Smooth muscle cell of the brain vasculature (primary cell): ENCODE measurements around the gene LTBP2.

ENCODE experiments used
- DNase-seq: peaks from one replicate; pipeline ENCODE4 v3.0.0-alpha.2; 2012; ENCODE audit warnings: low read depth, low spot score

The LTBP2 gene

DNA sequence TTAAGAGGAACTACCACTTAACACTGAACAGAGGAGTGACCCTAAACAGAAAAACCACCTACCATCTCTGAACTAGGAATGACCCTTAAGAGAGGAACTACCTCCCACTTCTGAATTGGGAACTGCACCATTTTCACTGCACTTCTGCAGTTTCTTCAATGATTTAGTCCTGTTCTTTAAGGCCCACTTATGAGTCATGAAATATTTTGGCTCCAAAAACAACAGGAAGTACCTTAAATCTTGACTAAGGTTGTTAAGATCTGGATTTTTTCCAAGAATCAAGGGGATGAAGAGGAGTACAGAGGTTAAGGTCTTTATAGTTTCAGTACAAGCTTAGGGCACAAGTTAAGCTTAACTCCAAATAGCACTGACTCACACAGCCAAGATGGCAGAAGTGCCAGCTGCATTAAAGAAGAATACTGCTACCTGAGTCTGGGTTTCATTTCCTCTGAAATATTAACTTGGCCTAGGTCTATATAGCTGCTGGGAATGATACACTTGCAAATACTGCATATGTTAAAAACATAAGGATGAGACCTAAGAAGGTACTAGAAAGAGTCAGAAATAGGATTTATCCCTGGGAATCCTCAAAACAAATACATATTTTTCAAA is 123.1 kb downstream of the LTBP2 start:
- no peak for DNase-seq

DNA sequence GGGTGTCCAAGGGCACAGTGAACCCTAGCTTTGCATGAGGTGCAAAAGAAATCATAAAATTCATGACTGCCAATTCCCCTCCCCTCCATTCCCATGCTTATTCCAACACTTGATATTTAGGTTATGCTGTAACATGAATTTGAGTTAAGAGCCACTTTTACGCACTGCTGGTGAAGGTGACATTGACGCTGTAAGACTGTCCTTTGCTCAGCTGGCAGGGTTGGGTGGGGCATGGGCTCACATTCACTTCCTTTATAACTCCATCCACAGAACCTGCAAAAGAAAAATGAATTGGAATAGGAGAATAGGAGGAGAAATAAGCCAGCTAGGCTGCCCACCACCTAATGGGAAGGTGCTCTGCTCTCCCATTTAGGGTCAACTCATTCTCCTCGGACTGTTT is 125.9 kb downstream of the LTBP2 start:
- no peak for DNase-seq

DNA sequence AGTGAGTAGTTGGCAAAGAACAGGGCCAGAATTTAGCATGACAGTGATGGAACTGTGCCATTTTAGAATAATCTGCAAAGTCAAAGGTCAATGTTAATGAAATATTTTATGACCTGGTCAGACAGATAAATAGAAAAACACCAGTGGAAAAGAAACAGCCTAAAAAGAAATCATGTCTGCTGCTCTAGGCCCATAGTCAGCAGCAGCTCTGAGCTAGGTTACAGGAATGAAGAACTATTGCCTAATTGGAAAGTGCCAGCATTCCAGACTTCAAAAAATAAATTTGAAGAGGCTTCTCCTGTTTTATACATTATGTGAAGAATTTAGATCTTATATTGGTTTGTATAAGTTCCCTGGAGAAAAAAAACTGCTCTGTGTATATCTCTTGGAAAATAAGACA is 128.7 kb downstream of the LTBP2 start:
- DNase-seq: no peak

DNA sequence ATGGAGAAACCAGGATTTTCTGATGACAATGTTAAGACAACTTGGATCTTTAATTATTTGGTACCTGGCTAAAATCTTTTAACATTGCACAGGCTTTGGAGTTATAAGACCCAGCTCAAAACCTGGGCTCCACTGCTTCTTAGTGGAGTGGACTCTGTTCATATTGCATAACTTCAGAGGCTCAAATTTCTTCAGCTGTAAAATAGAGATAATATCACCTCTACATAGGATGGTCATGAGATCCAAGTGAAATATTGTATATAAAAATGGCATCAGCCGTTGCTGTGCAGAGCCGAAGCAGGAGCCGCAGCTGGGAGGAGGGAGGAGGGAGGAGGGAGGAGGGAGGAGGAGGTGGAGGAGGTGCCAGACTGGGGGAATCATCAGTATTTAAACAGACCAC is 129.5 kb downstream of the LTBP2 start:
- no peak for DNase-seq

DNA sequence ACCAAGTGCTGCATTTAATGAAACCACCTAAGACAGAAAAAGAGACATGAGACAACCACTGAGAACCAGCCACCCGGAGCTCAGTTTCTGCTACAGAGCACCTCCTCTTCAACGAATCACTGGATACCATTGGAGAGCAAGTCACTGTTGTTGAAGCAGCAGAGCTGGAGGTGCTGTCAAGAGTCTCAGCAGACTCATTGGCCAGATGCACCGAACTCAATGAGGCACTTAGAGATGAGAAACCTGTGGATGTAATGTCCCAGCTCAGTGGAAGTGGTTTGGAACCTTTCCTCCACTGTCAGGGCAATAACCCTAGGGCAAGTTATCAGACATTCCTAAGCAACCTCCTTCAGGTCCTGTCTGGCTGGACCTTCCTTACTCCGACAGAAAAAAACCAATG is 132.0 kb downstream of the LTBP2 start:
- DNase-seq: no peak

DNA sequence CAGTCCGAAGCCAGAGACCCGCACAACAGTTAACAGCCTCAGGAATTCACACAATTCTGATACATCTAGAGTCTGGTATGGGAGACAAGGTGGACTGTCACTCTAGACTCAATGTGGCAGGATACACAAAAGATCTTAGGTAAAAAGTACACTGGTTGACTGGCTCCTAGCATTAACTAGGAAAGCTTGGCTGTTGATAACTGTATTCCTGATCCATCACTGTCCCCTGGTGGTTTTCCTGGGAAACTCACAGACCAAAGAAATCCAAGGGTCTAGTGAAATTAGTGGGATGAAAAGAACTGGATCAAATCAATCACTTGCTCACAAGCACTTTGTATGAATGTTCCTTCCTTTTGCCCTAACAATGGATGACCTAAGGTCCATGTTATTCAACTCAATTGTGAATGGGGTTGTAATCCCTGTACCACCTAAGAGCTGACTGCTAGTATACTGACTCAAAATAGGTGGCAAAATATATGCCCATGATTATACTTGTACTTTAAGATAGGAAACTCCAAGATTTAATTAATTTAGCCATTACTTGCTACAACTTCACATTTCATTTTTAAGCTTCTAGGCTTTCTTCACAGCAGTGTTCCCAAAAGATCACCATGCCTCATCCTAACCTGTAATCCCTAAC is 132.9 kb downstream of the LTBP2 start:
- DNase-seq: no peak

DNA sequence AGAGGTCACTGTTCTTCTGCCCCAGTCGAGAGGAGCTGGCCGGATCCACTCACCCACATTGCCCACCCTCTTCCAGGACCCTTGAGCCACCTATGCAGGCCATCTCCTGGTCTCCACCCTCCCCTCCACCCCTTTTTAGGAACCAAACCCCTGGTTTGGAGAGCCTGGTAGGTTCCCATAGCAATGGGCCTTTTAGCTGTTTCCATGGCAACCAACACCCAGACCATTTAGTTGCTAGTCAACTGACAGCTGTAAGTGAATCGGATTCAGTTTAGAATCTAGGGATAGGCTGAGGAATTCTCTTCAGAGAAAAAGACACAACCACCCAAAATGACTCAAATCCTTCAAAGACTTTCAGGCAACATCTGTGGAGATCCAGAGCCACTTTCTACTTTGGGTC is 135.4 kb downstream of the LTBP2 start:
- DNase-seq: no peak

DNA sequence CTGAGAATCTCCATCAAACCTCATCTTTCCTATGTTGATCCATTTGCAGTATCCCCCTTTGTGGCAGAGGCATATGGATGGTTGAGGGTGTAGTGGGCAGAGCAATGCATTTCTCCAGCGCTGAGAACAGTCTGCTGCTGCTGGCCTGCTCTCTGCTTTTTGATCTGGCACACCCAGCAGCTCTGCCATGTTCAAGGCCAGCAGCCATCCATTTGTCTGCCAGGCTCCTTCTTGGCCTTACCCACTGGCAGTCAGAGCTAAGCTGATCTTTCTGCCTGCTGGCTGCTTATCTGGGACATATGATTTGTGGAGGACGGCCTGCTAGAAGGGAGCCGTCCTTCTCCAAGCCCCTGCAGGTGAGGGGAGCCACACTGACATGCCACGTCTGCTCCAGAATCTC is 135.9 kb downstream of the LTBP2 start:
- DNase-seq: no peak

DNA sequence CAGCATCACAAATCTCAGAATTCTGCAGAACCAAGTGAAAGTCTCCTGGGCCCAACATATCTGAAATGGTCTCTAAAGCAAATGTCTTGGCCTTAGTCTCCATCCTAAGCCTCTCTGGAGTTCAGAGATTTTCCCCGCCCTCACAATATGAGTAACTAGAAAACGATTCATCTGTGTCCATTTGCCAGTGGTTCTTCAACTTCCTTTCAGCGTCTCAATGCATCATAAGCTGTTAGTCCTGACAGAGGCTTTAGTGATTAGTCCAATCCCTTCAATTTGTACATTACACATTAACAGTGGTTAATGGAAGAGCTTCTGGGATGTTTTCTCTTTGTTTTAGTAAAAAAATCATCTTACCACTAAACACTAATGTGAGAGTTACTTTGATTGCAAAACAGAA is 136.4 kb downstream of the LTBP2 start:
- no peak for DNase-seq

DNA sequence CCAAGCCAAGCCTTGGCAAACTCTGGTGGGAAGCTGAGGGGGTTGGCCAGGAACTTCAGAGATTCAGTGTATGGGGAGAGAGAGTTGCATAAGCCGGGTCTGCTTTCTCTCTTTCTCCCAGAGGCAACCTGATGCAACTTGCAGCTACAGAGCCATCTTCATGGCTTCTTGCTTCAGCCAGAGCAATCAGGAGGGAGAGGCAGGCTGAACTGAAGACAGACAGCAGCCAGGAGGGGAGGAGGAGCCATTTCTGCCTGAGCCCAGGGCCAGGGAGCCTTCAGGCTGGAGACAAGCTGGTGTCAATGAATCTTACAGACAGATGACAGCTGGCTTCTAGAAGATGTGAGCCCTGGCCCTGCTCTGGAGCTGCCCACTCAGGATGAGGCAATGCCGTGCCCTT is 137.7 kb downstream of the LTBP2 start:
- DNase-seq: no peak

DNA sequence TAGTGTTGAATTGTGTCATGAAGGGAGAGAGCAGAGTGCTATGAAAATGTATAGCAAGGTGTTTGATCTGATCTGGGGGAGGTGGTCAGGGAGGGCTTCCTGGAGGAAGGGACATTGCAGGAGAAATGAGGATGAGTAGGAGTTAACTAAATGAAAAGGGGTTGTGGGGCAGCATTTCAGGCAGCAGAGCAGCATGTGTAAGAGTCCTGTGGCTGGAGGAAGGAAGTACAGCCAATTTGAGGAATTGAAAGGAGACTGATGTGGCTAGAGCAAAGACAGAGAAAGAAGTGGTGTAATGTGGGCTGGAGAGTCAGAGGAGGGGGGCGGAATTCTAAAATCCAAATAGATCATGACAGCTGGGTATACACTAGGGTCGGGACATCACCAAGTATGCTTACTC is 139.4 kb downstream of the LTBP2 start:
- no peak for DNase-seq

DNA sequence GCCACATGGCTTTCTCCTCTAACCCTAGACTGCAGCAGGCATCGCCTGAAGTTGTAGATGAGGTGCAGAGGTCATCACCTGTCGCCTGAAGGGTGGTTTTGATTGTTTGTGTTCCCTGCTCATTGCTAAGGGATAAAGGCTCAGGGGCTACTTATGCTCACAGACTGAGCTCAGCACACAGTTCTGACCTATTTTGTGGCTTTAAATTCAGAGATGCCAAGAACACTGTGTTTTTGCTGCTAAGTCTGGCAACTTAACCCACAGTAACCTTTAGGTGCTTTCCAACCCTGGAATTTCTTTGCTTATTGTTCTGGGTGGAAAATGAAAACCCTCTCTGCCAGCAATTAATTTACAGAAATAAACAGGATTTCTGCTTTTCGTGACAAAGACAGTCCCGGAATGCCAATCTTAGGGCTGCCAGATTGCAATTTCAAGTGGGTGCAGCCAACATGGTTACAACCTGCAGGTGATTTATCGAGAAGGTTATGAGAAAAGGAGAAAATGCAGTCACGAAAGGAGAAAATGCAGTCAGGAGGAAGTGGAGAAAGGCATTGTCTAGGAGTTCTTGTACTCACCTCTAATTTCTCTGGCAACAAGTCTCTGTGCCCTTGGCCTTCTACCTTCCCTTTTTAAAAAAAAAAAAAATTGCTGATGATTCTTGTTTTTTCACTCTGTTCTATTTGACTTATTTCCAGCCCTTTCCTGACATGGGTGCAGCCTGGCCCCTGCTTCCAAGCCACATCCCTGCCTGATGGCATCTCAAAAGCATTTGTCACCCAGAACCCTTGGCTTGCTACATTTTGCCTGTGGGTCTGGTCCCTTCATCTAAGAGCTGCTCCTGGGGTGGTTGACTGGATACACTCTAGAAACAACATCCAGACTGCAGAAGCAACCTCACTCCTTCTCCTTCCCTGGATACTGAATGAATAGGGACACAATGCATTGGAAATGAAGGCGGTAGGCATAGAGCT is 142.2 kb downstream of the LTBP2 start:
- DNase-seq: no peak

DNA sequence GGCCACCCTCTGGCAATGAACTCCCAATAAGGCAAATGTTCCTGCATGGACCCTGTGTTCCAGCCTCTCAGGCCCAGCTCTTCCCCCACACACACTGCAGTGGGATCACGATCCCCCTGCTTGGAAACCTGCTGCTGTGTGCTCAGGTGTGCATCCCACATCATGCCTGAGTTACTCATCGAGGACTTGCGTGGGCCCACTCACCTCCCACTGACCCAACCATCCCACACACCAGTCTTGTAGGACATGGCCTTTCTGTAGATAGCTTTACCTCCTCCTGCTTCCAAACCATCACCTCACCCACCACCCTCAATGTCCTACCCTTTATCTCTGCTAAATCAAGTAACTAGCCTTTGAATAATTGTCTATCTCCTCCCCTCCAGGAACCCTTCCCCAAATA is 143.5 kb downstream of the LTBP2 start:
- no peak for DNase-seq

DNA sequence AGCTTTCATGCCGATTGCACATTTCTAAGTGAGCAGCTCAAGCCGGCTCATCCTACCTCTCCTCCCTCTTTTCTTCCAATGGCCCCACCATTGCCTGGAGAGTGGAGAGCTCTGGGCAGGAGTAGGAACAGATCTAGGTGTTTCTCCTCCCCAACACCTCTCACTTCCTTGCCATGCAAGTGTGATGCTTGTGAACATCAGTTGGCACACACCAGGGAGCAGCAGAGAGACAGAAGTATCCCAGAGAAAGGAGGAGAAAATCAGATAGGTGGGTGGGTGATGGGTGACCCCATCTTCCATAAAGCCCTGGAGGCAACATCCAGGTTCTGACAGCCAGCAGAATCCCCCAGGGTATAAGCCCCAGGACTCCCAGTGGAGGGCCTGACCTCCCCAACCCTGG is 146.7 kb downstream of the LTBP2 start:
- no peak for DNase-seq

DNA sequence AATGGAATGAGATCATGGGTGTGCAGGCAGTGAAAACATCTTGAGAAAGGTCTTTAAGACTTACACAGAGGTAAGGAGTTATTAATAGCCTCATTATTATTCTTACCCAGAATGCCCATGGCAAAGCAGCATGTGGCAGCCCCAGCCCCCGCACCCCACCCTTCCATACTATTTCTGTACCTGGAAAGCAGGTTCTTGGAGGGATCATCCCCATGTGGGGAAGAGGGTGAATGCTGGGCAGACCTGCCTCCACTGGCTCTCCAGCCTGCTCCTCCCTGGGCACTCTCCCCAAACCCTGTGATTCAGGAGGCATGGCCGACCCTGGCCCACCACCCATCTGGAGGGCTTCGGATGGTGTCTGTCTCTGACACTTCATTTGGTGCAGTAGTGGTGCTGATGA is 147.3 kb downstream of the LTBP2 start:
- DNase-seq: no peak

DNA sequence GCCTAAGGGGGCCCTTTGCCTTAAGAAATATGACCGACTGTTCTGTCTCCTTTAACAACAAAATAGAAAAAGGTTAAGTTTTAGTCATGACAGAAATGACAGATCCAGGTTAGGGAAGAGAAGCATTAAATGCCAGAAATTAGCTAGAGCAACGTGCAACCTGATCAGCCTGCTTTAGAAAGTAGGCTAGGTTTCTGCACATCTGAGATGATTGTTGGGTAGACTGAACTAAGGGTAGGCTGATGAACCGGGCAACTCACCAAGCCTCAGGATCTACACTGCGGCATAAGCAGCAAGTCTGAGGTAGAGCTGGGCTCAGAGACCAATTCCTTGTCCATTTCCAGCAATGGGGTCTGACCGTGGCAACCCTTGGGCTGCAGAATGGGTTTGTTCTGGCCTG is 148.3 kb downstream of the LTBP2 start:
- DNase-seq: no peak

DNA sequence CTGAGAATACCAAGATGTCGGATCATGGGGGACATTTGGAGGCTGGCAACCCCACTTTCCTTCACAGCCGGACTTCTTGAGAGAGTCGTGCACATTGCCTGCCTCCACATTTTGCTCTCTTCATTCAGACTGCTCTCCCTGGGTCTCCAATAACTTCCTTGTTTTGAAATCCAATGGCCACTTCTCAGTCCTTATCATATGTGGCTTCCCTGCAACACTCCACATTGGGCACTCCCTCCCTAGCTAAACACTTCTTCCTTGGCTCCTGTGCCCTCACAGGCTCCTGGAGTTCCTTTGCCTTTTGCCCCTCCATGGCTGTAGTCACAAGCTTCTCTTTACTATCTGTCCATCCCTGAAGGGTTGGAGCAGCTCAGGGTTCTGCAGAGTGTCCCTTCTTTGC is 149.0 kb downstream of the LTBP2 start:
- no peak for DNase-seq

DNA sequence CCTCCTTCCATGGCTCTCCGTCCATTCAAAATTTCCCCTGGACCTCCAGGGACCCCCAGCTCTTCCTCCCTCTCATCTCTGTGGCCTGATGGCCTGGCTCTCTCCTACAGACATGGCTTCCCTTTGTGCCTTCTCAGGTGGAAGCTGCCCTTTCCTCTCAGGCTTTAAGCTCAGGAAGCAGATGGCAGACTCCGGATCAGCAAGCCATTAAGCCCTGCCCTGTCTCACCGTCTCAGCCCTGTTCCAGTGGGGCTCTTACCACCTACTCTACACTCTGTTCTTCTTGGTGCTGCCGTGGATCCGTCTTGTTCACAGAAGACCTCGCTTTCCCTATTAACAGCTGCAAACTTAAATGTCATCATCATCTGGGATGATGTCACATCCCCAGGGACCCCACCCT is 152.1 kb downstream of the LTBP2 start:
- no peak for DNase-seq

DNA sequence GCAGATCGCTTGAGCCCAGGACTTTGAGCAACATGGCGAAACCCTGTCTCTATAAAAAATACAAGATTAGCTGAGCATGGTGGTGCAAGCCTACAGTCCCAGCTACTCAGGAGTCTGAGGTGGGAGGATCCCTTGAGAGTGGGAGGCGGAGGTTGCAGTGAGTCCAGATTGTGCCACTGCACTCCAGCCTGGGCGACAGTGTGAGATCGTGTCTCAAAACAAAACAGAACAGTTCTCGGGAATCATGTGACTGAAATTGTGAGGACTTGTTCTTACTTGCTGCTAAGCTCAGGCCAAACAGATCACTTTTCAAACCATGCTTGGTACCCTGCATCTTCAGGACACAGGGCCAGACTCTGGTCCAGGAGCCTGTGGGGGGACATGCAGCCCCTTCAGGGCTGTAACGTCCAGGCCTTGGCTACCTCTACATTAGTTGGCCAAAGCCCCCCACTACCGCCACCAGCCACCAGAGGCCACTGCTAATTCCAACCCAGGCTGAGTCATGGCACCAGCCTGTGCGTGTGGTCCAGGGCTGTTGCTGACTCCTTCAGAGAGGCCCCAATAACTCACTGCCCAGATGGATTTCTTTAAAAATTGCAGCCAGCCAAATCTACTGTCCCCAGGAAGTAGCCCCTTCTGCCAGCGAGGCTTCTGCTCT is 152.6 kb downstream of the LTBP2 start:
- peak; percentile 17 for DNase-seq

DNA sequence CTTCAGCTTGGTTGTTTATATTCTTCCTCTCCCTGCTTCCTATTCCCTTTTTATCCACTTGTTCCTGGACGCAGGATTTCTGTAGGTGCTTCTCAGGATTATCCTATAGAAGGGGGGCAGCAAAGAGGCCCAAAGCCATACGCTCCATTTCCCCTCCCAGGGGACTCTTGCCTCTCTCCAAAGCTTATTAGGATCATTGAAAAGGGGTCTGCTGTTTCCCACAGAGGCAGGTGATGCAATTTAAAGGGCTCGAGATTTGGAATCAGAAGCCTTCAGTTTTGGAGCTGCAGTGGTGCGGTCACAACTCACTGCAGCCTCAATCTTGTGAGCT is 154.5 kb downstream of the LTBP2 start:
- DNase-seq: no peak

DNA sequence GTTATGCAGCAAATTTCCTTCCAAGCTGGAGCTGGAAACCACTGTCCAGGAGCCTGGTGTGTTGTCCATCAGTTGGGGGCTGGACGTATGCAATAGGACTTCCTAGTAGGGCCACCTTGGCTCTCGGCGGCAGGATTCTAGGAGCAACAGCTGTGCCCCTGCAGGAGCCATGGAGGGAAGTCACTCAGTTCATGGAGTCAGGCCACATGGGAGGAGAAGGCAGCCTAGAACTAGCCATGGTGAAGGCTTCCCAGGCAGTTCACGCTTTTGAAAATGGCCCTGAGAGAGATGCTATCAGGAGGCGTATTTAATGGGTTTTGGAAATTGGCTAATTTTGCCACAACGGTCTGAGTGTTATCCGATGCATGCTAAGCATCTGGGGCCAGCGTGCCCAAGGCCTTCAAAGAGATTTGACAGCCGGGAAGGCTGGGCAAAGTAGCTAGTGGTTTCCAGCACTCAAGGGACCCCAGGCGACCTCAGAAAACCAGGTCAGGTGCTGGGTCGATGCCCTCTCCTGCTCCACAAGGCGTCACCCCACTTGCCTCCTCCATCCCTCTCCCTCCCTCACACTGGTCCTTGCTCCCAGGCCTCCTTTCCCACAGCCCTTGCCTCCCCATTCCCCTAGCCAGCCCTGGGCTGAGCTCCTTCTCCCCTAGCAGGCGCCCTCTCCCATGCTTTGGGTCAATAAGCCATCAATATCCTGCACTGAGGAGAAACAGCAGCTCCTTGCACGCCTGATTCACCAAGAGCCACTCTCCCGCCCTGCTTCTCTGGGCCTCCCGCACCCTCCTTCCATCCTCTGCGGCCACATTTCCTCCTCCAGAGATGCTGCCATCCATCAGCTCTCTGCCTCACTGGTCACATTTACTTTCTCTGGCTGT is 155.1 kb downstream of the LTBP2 start:
- no peak for DNase-seq
